HK-2 (cell line): ENCODE results near the gene GRB2.
A peak's percentile ranks its signal among the peaks of the same experiment; 100 is the strongest.
"Not testable (repeated sequence)": the region's sequence is repeated elsewhere in the genome, so short reads cannot be mapped to it uniquely, and the experiment has no call there.

Source experiments
- DNase-seq: peaks from one replicate; pipeline ENCODE4 v3.0.0-alpha.2; 2018; ENCODE audit not compliant: unreplicated experiment

GRB2 gene

GRCh38 chr17:75405365-75406221, at the start of gene GRB2:
Gene GRB2 (minus strand): TSS chr17:75405678. CDS start chr17:75393628, 12,050 bp downstream.
- DNase-seq = peak; percentile 99

DNA sequence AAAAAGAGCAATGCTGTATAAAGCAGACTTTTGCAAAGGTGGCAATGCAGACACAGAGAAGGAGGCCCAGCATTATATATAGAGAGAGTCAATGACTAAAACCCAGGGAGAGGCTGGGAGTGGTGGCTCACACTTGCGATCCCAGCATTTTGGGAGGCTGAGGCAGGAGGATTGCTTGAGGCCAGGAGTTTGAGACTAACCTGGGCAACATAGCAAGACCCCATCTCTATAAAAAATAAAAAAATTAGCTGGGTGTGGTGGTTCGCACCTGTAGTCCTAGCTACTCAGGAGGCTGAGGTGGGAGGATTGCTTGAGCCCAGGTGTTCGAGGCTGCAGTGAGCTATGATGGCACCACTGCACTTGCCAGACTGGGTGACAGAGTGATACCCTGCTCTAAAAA, 49.2 kb upstream of the GRB2 start:
- not testable (repeated sequence) for DNase-seq

DNA sequence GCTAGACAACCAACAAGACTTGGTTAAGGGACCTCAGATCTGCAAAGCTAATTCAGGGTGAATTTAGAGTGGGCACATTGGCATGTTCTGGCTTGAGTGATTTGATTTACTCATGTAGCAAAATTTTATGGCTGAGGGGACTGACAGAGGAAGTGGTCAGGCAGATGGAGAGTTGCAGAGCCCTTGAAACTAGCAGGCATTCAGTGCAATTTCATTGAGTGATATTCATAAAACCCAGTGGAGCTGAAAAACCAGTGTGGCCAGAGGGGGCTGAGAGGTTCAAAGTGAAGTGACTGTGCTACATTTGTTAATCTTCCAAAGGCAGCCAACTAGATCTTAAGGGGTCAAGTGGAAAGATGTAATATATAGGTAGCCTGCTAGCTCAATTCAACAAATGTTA, 48.7 kb upstream of the GRB2 start:
- peak; percentile 62 for DNase-seq

- DNase-seq = no peak
Observed at GRCh38 chr17:75450270-75450669, 44.8 kb upstream of the GRB2 start.

DNA sequence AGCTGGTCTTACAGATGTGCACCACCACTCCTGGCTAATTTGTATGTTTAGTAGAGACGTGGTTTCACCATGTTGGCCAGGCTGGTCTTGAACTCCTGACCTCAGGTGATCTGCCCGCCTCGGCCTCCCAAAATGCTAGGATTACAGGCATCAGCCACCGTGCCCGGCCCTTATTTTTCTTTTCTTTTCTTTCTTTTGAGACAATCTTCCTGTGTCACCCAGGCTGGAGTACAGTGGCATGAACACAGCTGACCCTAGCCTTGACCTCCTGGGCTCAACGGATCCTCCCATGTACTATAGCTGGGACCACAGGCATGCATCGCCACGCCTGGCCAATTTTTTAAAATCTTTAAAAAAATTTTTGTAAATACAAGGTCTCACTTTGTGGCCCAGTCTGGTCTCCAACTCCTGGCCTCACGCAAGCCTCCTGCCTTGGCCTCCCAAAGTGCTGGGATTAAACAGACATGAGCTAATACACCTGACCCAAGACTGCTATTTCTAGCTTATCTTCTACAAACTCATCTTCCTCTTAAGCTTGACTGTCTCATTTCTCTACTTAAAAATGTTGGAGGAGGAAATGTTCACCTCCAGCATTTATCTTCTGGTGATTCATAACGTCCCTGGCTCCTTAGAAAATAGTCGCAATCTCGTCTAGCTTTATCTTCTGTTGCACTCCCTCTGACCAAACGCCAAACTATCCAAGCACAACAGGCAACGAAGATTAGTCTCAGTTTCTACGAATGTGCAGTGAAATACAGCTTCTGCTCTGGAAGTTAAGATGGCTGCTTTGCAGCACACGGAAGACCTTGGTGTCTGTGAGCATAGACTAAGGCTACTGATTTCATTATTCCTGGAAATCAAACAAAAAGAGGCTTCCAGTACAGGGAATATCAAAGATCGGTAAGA, 42.7 kb upstream of the GRB2 start:
- DNase-seq = no peak

DNA sequence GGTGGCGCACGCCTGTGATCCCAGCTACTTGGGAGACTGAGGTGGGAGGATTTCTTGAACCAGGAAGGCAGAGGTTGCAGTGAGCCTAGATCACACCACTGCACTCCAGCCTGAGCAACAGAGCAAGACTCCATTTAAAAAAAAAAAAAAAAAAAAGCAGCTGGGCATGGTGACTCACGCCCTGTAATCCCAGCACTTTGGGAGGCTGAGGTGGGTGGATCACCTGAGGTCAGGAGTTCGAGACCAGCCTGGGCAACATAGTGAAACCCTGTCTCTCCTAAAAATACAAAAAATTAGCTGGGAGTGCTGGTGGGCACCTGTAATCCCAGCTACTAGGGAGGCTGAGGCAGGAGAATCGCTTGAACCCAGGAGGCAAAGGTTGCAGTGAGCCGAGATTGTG, 40.4 kb upstream of the GRB2 start:
- not testable (repeated sequence) for DNase-seq

GRCh38 chr17:75445296-75445695, 39.8 kb upstream of the GRB2 start:
- DNase-seq = no peak

DNA sequence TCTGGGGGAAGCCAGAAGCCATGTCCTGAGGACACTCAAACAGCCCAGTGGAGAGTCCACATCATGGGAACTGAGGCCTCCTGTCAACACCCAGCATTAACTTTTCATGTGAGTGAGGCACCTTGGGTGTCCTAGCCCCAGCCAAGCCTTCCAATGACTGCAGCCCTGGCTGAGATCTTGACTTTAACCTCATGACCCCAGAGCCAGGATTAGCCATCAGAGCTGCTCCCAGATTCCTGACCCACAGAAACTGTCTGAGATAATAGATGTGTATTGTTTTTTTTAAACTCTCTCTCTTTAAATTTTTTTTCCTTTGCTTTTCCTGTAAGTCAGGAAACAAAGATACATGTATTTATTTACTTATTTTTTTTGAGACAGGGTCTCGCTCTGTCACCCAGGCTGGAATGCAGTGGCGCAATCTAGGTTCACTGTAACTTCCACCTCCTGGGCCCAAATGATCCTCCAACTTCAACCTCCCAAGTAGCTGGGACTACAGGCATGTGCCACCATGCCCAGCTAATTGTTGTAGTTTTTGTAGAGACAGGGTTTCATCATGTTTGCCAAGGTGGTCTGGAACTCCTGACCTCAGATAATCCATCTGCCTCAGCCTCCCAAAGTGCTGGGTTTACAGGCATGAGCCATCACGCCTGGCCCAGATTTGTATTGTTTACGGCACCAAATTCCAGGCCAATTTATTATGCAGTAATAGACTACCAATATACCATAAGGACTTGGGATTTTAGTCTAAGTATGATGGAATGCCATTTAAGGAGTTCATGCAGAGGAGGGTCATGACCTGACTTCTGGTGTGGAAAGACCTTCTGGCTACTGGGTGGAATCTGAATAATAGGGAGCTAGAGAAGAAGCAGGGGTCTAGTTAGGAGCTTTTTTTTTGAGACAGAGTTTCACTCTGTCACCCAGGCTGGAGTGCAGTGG, 37.0 kb upstream of the GRB2 start:
- no peak for DNase-seq

- no peak for DNase-seq
Observed at GRCh38 chr17:75440738-75441448, 35.4 kb upstream of the GRB2 start.

DNA sequence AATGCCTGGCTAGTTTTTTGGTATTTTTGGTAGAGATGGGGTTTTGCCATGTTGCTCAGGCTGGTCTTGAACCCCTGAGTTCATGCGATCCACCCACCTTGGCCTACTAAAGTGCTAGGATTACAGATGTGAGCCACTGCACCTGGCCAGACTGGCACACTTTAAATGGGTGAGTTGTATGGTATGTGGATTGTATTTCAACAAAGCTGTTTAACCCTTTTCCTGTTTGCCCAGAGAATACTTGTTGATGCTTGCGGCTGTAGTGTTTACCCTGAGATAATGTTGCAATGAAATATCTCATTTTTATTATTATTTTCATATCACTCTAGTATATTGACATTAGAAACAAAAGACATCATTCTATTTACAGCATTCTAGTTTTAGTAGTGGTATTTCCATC, 33.8 kb upstream of the GRB2 start:
- DNase-seq = no peak

GRCh38 chr17:75437404-75437803, 31.9 kb upstream of the GRB2 start:
- not testable (repeated sequence) for DNase-seq

- DNase-seq = not testable (repeated sequence)
Observed at GRCh38 chr17:75434433-75434832, 29.0 kb upstream of the GRB2 start.

- DNase-seq = no peak
Observed at GRCh38 chr17:75433218-75433783, 27.8 kb upstream of the GRB2 start.

GRCh38 chr17:75430159-75430974, 24.9 kb upstream of the GRB2 start:
- DNase-seq = peak; percentile 72

GRCh38 chr17:75428543-75429469, 23.3 kb upstream of the GRB2 start:
- peak; percentile 11 for DNase-seq

DNA sequence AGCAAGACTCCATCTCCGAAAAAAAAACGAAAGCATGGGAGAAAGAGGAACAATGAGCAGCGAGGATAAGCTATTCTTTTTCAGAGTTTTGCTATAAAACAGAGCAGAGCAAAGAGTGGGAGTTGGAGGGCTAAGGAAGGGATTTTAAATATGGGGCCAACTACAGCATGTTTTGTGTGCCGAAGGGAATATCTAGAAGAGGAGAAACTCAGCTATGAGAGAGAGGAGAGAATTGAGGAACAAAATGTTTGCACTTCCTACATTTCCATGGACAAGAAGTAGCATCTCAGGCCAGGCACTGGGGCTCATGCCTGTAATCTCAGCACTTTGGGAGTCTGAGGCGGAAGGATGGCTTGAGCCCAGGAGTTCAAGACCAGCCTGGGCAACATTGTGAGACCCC, 13.1 kb upstream of the GRB2 start:
- DNase-seq = no peak

- no peak for DNase-seq
Observed at GRCh38 chr17:75417054-75417580, 11.6 kb upstream of the GRB2 start.

DNA sequence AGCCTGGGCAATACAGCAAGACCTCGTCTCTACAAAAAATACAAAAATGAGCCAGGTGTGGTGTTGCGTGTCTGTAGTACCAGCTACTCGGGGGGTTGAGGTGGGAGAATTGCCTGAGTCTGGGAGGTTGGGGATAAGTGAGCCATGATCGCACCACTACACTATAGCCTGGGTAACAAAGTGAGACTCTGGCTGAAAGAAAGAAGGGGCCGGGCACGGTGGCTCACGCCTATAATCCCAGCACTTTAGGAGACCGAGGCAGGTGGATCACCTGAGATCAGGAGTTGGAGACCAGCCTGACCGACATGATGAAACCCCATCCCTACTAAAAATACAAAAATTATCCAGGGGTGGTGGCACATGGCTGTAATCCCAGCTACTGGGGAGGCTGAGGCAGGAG, 10.5 kb upstream of the GRB2 start:
- DNase-seq = no peak
